Measurements from ENCODE around the gene AMHR2.
"Not testable (repeated sequence)": the region's sequence is repeated elsewhere in the genome, so short reads cannot be mapped to it uniquely, and the experiment has no call there.

DNA sequence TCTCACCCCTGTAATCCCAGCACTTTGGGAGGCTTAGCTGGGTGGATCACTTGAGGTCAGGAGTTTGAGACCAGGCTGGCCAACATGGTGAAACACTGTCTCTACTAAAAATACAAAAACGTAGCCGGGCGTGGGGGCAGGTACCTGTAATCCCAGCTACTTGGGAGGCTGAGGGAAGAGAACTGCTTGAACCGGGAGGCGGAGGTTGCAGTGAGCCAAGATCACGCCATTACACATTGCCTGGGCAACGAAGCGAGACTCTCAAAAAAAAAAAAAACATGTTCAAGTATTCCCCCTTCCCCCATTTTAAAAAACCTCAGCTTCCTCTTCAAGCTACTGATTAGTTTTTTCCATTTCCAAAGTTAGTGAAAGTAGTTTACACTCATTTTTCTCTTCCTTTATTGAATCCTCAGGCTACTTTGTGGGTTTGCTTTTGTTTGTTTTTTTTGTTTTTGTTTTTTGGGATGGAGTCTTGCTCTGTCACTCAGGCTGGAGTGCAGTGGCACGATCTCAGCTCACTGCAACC is 6.3 kb upstream of the AMHR2 start:
- TF ChIP-seq, protein P1, sequence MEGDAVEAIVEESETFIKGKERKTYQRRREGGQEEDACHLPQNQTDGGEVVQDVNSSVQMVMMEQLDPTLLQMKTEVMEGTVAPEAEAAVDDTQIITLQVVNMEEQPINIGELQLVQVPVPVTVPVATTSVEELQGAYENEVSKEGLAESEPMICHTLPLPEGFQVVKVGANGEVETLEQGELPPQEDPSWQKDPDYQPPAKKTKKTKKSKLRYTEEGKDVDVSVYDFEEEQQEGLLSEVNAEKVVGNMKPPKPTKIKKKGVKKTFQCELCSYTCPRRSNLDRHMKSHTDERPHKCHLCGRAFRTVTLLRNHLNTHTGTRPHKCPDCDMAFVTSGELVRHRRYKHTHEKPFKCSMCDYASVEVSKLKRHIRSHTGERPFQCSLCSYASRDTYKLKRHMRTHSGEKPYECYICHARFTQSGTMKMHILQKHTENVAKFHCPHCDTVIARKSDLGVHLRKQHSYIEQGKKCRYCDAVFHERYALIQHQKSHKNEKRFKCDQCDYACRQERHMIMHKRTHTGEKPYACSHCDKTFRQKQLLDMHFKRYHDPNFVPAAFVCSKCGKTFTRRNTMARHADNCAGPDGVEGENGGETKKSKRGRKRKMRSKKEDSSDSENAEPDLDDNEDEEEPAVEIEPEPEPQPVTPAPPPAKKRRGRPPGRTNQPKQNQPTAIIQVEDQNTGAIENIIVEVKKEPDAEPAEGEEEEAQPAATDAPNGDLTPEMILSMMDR (IDR thresholded peaks at IDR 0.05), result not testable (repeated sequence)
- TF ChIP-seq EZH2phosphoT487, EZH2 (IDR thresholded peaks at IDR 0.05): not testable (repeated sequence)

Data from neural progenitor cell (in vitro differentiated cells).